DOHH2 (cell line): ENCODE measurements around the gene GPR160.

Experiments
- CTCF ChIP-seq: fragments of 200-600 bp; sonication (generic); IDR thresholded peaks from one replicate; pipeline ENCODE4 v1.5.1; 2014; ENCODE audit warnings: antibody characterized with exemption, mild to moderate bottlenecking, low read depth, low read length; ENCODE audit not compliant: poor library complexity, severe bottlenecking
- EZH2phosphoT487 ChIP-seq: fragments of 200-600 bp; sonication (generic); IDR thresholded peaks from 2 replicates; pipeline ENCODE4 v1.6.1; 2017; ENCODE audit warnings: borderline replicate concordance, mild to moderate bottlenecking, antibody characterized with exemption, low read length, moderate library complexity, mixed read lengths

- no peak for TF ChIP-seq CTCF
- TF ChIP-seq EZH2phosphoT487: no peak
Measured at GRCh38 chr3:170063691-170064090, 25.9 kb downstream of the GPR160 start.
